Activated T-cell treated with anti-CD3 and anti-CD28 coated beads, Interleukin-2, amount 50 U/mL, for 72 hours (primary cell): ENCODE measurements around the gene DDAH1. TPM values are rescaled to one million over a fixed set of nuclear protein-coding genes. Genes with fewer than 3 reads are reported as not detected.
A peak's percentile ranks its signal among the peaks of the same experiment; 100 is the strongest.
"Not testable (repeated sequence)": the region's sequence is repeated elsewhere in the genome, so short reads cannot be mapped to it uniquely, and the experiment has no call there.

Experiments
- ATAC-seq, 2 donors: fragments of 150-1000 bp; cut with Tn5 transposase; replicated peaks in 1 of 2; 2 replicates each; pipeline ENCODE4 v1.10.0; 2021; ENCODE audit warnings: moderate library complexity in 2 of 2, mild to moderate bottlenecking in 1 of 2
- DNase-seq, 2 donors: peaks; one replicate each; pipeline ENCODE4 v3.0.0; 2021 to 2022; ENCODE audit warnings: mixed read lengths in 1 of 2
- H3K27ac Mint-ChIP-seq: one replicate; pipeline ENCODE4 v1.8.0; 2022; ENCODE audit warnings: mild to moderate bottlenecking, moderate library complexity, mixed read lengths
- H3K27me3 Mint-ChIP-seq: one replicate; pipeline ENCODE4 v1.8.0; 2022; ENCODE audit warnings: low read depth, mixed read lengths
- H3K36me3 Mint-ChIP-seq, 2 donors: one replicate each; pipeline ENCODE4 v1.8.0; 2022; ENCODE audit warnings: mixed read lengths in 2 of 2, mild to moderate bottlenecking in 1 of 2; ENCODE audit not compliant: insufficient read depth in 2 of 2
- H3K4me1 Mint-ChIP-seq: one replicate; pipeline ENCODE4 v1.8.0; 2022; ENCODE audit warnings: low read depth, mixed read lengths
- H3K4me3 Mint-ChIP-seq, 2 donors: one replicate each; pipeline ENCODE4 v1.8.0; 2022; ENCODE audit warnings: mild to moderate bottlenecking in 2 of 2, mixed read lengths in 2 of 2, moderate library complexity in 2 of 2
- H3K9me3 Mint-ChIP-seq, 2 donors: one replicate each; pipeline ENCODE4 v1.8.0; 2022; ENCODE audit warnings: mixed read lengths in 2 of 2
- total RNA-seq, 2 donors: library from RNA; stranded (reverse); gene quantifications; one replicate each; pipeline ENCODE4 v1.2.3, GENCODE V29; 2022

The DDAH1 gene
- under 1 TPM; 0.09 to 0.38 TPM for total RNA-seq

DNA sequence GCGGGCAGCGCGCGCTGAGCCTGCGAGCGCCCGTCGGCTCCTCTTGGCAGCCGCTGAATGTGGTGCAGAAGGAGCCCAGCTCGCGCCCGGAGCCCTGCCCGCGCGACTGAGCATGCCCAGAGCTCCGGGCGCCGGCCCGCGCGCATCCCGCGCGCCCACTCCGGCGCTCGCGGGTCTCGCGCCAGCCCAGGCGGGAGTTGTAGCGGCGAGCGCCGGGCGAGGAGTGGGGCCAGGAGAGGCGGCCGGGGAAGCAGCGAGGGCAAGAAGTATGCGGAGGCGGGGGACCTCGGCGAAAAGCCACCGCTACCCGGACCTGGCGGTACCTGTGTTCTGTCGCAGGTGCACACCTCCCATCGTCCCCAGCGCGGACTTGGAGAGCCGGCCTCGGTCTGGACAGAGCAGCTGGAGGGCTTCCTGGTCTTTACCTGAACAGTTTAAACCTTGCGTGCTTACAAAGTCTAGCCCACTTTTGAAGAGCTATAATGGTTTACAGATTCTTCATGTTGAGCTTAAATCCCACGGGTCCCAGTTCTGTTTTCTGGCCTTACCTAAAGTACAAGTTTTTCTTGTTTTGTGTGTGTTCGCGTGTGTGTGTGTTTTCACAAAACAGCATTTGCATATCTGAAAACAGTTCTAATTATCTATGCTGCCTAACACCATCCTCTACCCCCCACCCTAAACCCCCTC lies at the start of gene DDAH1:
DDAH1 (minus strand) TSS at position 61 of the 687 bp plus-strand sequence. CDS start 114 bp downstream, outside the sequence.
- H3K27me3 Mint-ChIP-seq, result peaks cover 66% of the 10 kb centered on the region
- H3K36me3 Mint-ChIP-seq, result peaks cover 0 to 1% of the 10 kb centered on the region in 2 donors
- H3K27ac Mint-ChIP-seq, result no peak within 1 kb of the TSS
- DNase-seq, result peak; percentile 6 to 10
- ATAC-seq, result peak; percentile 66 to 71
- peaks cover 6% of the 10 kb centered on the region for H3K4me1 Mint-ChIP-seq
- no peaks in the 10 kb centered on the region for H3K9me3 Mint-ChIP-seq
- peak within 1 kb of the TSS; percentile 46 to 72 for H3K4me3 Mint-ChIP-seq

DNA sequence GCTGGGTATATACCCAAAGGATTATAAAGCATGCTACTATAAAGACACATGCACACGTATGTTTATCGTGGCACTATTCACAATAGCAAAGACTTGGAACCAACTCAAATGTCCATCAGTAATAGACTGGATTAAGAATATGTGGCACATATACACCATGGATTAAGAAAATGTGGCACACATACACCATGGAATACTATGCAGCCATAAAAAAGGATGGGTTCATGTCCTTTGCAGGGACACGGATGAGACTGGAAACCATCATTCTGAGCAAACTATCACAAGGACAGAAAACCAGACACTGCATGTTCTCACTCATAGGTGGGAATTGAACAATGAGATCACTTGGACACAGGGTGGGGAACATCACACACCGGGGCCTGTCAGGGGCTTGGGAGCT lies 49.0 kb upstream of the DDAH1 start:
- not testable (repeated sequence) for DNase-seq, H3K4me3 Mint-ChIP-seq, H3K36me3 Mint-ChIP-seq, H3K9me3 Mint-ChIP-seq, H3K27me3 Mint-ChIP-seq, ATAC-seq, H3K4me1 Mint-ChIP-seq, H3K27ac Mint-ChIP-seq

DNA sequence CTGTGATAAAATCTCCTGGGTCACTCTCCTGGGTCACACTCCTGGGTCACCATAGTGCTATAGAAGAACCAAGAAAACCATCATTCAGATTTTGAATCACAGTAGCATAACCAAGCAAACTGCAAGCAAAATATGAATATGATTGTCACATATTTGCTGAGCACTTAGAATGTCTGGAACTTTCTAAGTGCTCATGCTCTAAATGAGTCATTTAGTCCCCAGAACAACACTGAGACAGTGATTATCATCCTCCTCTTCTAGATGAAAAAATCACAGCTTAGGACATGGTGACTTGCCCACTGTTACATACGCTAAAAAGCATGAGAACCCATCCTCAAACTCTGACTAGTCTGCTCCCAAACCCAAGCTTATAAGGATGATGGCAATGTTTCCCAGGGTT lies 39.5 kb upstream of the DDAH1 start:
- peak; percentile 37 to 89 for ATAC-seq
- H3K4me1 Mint-ChIP-seq, result no peaks in the 10 kb centered on the region

DNA sequence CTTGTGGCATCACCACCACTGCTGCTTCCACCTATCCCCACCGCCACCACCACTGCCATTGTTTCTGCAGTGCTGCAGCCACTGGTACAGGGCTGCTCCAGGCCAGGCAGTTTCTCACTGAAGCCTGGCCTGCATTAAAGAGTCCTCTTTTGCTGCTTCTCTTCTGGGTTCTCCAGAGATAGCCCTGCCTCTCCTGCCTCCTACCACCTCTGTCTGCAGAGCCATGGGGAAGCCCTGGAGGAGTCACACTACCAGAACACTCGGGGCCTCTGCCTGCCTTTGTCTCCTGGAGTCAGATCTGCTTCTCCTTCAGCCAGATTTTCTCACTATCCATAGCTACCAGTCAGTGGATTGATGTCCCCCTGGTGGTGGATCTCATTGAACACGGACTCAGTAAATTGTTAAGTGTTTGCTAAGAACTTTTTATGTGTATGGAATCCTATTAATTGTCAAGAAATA lies 37.7 kb upstream of the DDAH1 start:
- no peak for ATAC-seq
- no peak for DNase-seq
- no peak overlapping the region for H3K27ac Mint-ChIP-seq
- H3K36me3 Mint-ChIP-seq, result peaks cover 2% of the 10 kb centered on the region in 2 donors
- H3K4me1 Mint-ChIP-seq, result no peaks in the 10 kb centered on the region
- peaks cover 4 to 6% of the 10 kb centered on the region in 2 donors for H3K9me3 Mint-ChIP-seq
- peaks cover 28% of the 10 kb centered on the region for H3K27me3 Mint-ChIP-seq
- H3K4me3 Mint-ChIP-seq, result no peak overlapping the region

More for the DNA sequence above, 39.5 kb upstream of the DDAH1 start:
- Mint-ChIP-seq H3K27me3 (peaks cover 28% of the 10 kb centered on the region), H3K4me3 (no peak overlapping the region), H3K27ac (no peak overlapping the region), H3K36me3 (peaks cover 2% of the 10 kb centered on the region in 2 donors), H3K9me3 (peaks cover 4 to 6% of the 10 kb centered on the region in 2 donors)
- no peak for DNase-seq

DNA sequence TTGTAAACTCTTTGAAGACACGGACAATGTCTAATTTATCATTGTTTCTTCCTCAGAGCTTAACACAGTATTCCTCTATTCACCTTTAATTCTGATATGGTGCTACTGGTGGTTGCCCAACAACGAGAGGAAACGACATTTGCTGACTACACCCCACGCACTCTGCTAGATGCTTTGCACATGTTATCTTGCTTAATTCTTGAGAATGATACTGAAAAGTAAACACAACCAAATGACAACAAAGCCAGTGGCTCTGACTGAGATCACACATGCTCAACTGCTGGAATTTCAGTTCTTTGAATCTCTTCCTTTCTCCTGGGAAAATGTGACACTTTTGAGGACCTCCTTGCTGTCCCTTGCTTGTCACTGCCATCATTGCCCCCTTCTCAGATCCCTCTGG lies 37.2 kb upstream of the DDAH1 start:
- Mint-ChIP-seq H3K36me3 (peaks cover 2% of the 10 kb centered on the region in 2 donors), H3K4me1 (no peaks in the 10 kb centered on the region), H3K4me3 (no peak overlapping the region), H3K9me3 (peaks cover 4 to 6% of the 10 kb centered on the region in 2 donors), H3K27me3 (peaks cover 28% of the 10 kb centered on the region), H3K27ac (no peak overlapping the region)
- DNase-seq, result no peak
- no peak for ATAC-seq

DNA sequence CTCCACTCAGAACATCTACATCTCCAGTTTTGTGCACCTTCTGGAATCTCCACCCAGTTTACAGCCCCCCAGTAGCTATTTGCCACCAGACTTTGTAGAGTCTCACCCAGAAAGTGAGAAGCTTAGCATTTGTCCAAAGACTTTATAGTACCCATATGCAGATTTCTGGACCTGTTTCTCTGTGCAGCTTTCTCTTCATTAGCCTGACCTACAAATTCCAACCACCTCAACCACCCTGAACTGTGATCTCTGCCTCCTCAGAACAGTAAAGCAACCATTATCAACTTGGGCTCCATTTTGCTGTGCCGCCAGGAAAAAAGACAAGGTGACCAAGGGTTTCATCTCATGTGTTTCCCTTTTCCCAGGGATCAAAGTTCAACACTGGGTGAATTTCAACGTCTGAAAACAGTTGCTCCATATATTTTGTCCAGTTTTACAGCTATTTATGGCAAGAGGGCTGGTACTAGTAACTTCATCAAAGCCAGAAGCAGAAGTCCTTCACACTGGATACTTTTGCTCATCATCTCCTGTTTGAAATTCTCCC lies 36.5 kb upstream of the DDAH1 start:
- Mint-ChIP-seq H3K9me3 (peaks cover 4 to 6% of the 10 kb centered on the region in 2 donors), H3K4me1 (no peaks in the 10 kb centered on the region), H3K4me3 (no peak overlapping the region), H3K27ac (no peak overlapping the region), H3K36me3 (peaks cover 2% of the 10 kb centered on the region in 2 donors), H3K27me3 (peaks cover 28% of the 10 kb centered on the region)
- ATAC-seq (no peak), DNase-seq (no peak)

DNA sequence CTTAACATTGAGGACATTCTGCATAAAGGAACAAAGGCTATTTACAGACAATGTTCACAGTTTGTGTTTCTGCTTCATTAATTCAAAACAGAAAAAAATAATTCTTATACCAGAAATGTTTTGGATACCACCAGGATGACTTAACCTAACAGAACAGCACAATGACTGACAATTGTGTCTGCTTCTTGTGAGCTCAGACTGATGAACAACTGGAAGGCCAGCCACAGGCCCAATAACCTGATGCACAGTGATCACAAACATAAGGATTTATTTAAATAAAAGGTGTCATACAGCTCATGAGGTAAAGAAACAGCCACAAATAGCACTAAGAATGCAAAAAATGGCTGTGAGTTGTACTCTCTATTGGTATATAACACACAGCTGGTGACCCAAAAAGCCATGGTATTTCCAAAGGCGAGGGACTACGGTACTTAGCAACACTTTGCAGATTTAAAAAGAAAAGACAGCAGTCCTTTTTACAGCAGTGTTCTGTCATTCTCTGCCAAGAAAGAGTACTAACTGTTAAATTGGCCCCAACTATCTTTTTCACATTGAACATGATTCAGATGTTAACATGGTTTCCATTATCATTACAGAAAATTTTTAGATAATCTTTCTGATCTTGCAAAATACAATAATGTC lies 32.1 kb upstream of the DDAH1 start:
- Mint-ChIP-seq H3K4me3 (no peak overlapping the region), H3K27me3 (peaks cover 20% of the 10 kb centered on the region), H3K36me3 (peaks cover 2% of the 10 kb centered on the region in 2 donors), H3K27ac (no peak overlapping the region), H3K4me1 (no peaks in the 10 kb centered on the region), H3K9me3 (peaks cover 4% of the 10 kb centered on the region in 2 donors)
- no peak for ATAC-seq
- no peak for DNase-seq

DNA sequence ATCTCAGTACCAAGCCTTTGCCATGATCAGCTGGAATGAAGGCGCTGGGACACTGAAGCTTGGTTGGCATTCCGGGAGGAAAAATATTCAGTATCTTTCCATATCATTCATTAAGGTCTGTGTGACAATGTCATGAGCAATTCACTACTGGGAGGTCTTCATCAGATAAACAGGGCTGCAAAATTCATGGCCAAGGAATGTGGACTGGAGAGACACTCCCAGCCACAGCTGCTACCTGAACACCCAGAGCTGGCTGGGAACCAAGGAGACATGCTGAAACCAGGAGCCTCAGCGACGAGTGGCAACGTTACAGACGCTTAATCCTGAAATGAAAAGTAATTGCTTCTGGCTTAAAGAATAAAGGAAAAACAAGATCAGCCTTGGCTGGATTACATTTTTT lies 30.6 kb upstream of the DDAH1 start:
- H3K4me3 Mint-ChIP-seq, result no peak overlapping the region
- H3K36me3 Mint-ChIP-seq, result no peaks in the 10 kb centered on the region
- H3K9me3 Mint-ChIP-seq, result peaks cover 2 to 4% of the 10 kb centered on the region in 2 donors
- H3K27me3 Mint-ChIP-seq, result peaks cover 9% of the 10 kb centered on the region
- ATAC-seq (no peak), DNase-seq (no peak)
- H3K4me1 Mint-ChIP-seq, result no peaks in the 10 kb centered on the region
- H3K27ac Mint-ChIP-seq, result no peak overlapping the region

DNA sequence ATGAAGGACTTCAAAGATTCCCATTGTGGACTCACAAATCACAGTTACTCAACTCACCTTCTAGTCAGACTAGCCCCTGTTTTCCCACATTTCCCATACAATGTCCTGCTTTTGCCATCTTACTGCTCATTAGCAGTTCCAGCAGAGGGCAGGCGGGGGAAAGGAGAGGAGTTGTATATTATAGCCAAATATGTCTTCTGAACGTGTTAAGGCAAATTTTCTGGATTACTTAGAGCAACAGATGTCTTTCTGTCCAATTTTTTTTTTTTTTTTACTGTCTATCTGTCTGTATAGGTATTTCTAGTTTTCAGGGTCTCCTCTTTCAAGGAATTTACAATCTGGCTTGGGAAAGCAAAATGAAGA lies 29.9 kb upstream of the DDAH1 start:
- ATAC-seq, result no peak
- H3K27ac Mint-ChIP-seq, result no peak overlapping the region
- H3K4me1 Mint-ChIP-seq, result no peaks in the 10 kb centered on the region
- no peak for DNase-seq
- H3K4me3 Mint-ChIP-seq, result no peak overlapping the region
- H3K9me3 Mint-ChIP-seq, result no peaks in the 10 kb centered on the region
- no peaks in the 10 kb centered on the region for H3K36me3 Mint-ChIP-seq
- H3K27me3 Mint-ChIP-seq, result peaks cover 8% of the 10 kb centered on the region

DNA sequence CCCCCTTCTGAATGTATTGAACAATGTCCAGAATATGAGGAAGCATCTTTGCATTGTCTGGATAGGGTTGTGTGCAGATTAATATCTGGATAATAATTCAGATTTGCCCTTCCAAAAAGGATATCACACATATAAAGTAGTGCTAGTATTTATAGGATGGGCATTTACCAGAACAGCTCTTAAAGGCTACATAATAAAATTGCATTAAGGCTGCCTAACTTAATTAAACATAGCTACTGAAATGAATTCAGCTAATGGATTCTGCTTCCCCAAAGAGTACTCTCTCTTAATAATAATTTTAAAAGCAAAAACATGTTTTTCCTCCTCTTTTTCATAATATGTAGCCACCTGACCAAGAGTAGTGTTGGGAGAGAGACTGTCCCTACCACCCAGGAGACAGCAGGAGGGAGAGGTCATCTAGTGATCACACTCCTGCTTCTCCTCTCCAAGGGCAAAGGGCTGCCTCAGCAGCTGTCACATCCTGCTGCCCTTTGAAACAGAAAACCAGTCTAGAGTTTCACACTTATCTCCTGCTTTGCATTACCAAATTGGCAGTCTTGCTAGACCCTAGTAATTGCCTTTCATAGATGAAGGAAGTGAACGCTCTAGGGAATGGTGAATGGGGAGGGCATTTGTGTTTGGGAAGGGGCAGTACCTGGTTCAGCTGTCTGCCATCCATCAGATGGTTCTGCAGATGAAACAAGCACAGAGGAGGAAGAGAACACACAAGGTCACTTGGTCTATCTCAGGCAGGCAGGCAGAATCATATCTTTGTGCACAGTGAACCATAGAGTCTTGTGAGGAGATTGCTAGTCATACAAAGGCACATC lies 29.3 kb upstream of the DDAH1 start:
- Mint-ChIP-seq H3K4me3 (no peak overlapping the region), H3K27ac (no peak overlapping the region), H3K27me3 (peaks cover 9% of the 10 kb centered on the region), H3K9me3 (no peaks in the 10 kb centered on the region), H3K36me3 (no peaks in the 10 kb centered on the region), H3K4me1 (no peaks in the 10 kb centered on the region)
- ATAC-seq, result no peak
- DNase-seq, result no peak

DNA sequence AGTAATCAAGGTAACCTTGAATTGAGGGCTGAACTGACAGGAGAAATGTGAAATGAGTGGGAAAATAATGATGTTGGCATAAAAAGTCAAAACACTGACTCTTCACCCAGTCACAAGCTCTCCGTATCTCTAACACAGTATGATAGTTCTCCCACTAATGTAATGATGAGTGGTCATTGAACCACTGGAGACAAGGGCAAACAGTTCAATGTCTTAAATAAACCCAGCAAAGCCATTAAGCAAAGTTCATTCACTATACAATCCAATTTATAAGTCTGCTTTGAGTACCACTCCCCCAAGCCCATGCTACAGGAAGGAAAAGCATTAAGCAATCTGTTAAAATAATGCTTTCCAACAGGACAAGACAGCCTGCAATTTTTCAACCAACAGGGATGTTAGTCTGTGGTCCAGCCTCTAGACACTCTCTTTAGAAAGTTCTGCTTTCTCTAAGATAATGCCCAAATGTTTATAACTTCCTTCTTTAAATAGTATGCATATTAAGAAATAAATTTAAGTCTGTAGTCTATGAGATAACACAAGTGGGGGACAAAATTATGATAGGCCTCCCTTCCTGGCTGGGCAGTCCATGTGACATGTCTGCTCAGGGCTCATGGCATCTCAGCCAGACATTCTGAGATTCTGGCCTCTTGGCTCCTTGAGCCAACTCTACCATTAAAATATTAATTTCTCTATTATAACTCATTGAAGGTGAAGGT lies 25.5 kb upstream of the DDAH1 start:
- ATAC-seq (no peak), DNase-seq (no peak)
- no peak overlapping the region for H3K4me3 Mint-ChIP-seq
- no peaks in the 10 kb centered on the region for H3K36me3 Mint-ChIP-seq
- H3K27me3 Mint-ChIP-seq, result peaks cover 21% of the 10 kb centered on the region
- H3K27ac Mint-ChIP-seq, result no peak overlapping the region
- no peaks in the 10 kb centered on the region for H3K9me3 Mint-ChIP-seq
- H3K4me1 Mint-ChIP-seq, result no peaks in the 10 kb centered on the region

DNA sequence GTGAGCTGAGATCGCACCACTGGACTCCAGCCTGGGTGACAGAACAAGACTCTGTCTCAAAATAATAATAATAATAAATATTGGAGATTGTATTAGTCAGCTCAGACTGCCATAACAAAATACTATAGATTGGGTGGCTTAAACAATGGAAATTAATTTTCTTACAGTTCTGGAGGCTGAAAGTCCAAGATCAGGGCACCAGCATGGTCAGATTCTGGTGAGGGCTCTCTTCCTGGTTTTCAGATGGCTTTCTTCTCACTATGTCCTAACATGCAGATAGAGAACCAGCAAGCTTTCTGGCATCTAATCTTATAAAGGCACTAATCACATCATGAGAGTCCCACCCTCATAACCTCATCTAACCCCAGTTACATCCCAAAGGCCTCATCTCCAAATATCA lies 23.2 kb upstream of the DDAH1 start:
- ATAC-seq, result no peak
- DNase-seq, result no peak
- Mint-ChIP-seq H3K27me3 (peaks cover 29% of the 10 kb centered on the region), H3K36me3 (no peaks in the 10 kb centered on the region), H3K27ac (no peak overlapping the region), H3K9me3 (no peaks in the 10 kb centered on the region), H3K4me1 (no peaks in the 10 kb centered on the region), H3K4me3 (no peak overlapping the region)
